ENCODE measurements around the gene SACM1L. TPM values are rescaled to one million over a fixed set of nuclear protein-coding genes. Genes with fewer than 3 reads are reported as not detected.
A peak's percentile ranks its signal among the peaks of the same experiment; 100 is the strongest.

The SACM1L gene
- total and polyA plus RNA-seq, 2 donors (not counting 3 experiments of a cell fraction or from before 2014, with no cell fraction given) = 11.9 to 39.9 TPM

DNA sequence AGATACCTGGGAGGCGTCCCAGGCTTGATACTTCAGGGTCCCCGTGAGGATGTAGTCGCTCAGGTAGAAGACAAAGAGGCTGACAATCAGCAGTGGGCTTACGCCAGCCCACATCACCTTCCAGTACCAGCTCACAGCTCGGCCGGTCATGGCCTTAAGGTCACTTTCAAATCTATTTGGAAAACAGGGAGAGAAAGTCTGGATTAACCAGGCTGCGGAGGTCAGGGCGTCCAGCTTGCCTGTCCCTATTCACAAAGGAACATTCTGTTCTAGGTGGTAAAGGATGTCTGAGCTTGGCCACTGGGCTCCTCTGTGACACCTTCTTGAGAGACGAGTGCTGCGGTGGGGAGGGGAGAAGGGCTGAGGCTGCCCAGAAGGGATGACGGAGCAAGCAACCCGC lies 70.7 kb downstream of the SACM1L start:
- no peak for DNase-seq (ENCODE audit: low read depth, low spot score)
- CTCF ChIA-PET = interaction anchor here (1.2 to 3.6 kb wide), 7 partner anchors 10 to 319 kb away, joined by 3 to 22 read pairs (median 6); no protein-coding TSS in a partner anchor
- no TSS peak for BruUV-seq (replicated peaks)
- H3K9me1 ChIP-seq (replicated peaks; ENCODE audit: control insufficient read depth, extremely low read depth, insufficient read depth, low read length) = no peaks in the 10 kb centered on the region
- H4K20me1 ChIP-seq (replicated peaks; ENCODE audit: control insufficient read depth, extremely low read depth, insufficient read depth, low read length) = no peaks in the 10 kb centered on the region
- H3K4me1 ChIP-seq (ENCODE audit: control insufficient read depth, extremely low read depth, insufficient read depth, low read length) = no peaks in the 10 kb centered on the region
- no peak overlapping the region for H3K4me2 ChIP-seq (ENCODE audit: insufficient read depth, low read length)
- no peak overlapping the region for H3K9ac ChIP-seq (replicated peaks; ENCODE audit: extremely low read depth, insufficient read depth, low read length)
- TF ChIP-seq EZH2 (IDR thresholded peaks at IDR 0.05; ENCODE audit: borderline replicate concordance, low read depth, low read length, severe bottlenecking) (no peak), GATA2 (IDR thresholded peaks at IDR 0.05; ENCODE audit: insufficient read depth, insufficient read length, low read depth, low read length) (no peak), POLR2AphosphoS5 (IDR thresholded peaks at IDR 0.05; ENCODE audit: insufficient read depth, low read depth, low read length) (no peak)
- TF ChIP-seq, protein P1, sequence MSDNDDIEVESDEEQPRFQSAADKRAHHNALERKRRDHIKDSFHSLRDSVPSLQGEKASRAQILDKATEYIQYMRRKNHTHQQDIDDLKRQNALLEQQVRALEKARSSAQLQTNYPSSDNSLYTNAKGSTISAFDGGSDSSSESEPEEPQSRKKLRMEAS (IDR thresholded peaks at IDR 0.05; ENCODE audit: insufficient read depth, insufficient read length) = no peak
- H3K27ac ChIP-seq (ENCODE audit: insufficient read depth, low read depth, low read length) = no peak overlapping the region
- no peak for FAIRE-seq
- POLR2A ChIA-PET = no interaction called here
- H3K27me3 ChIP-seq (ENCODE audit: control insufficient read depth in 2 of 2, insufficient read depth in 2 of 2, low read length in 2 of 2) = no peaks in the 10 kb centered on the region
- H2AFZ ChIP-seq (ENCODE audit: low read depth, low read length) = no peak overlapping the region
- intact Hi-C loops (cut with micrococcal nuclease) = loop anchor here (2.0 kb wide), 1 partner anchor 81 kb away; no protein-coding TSS in a partner anchor
- dilution Hi-C loops (cut with MboI; ENCODE audit: extremely low pct_ligation_motif_present, low sequenced_read_pairs) = no loop called here
- H3K4me3 ChIP-seq (replicated peaks in 1 of 3; ENCODE audit: insufficient read depth in 1 of 3, low read depth in 1 of 3, low read length in 3 of 3) = no peak overlapping the region
- H3K36me3 ChIP-seq (ENCODE audit: control insufficient read depth in 2 of 2, extremely low read depth in 1 of 2, insufficient read depth in 2 of 2, low read length in 2 of 2) = no peaks in the 10 kb centered on the region
- H3K9me3 ChIP-seq (replicated peaks; ENCODE audit: control insufficient read depth, insufficient read depth, low read length) = no peaks in the 10 kb centered on the region
- H3K79me2 ChIP-seq (ENCODE audit: control insufficient read depth, insufficient read depth, low read length) = no peaks in the 10 kb centered on the region

DNA sequence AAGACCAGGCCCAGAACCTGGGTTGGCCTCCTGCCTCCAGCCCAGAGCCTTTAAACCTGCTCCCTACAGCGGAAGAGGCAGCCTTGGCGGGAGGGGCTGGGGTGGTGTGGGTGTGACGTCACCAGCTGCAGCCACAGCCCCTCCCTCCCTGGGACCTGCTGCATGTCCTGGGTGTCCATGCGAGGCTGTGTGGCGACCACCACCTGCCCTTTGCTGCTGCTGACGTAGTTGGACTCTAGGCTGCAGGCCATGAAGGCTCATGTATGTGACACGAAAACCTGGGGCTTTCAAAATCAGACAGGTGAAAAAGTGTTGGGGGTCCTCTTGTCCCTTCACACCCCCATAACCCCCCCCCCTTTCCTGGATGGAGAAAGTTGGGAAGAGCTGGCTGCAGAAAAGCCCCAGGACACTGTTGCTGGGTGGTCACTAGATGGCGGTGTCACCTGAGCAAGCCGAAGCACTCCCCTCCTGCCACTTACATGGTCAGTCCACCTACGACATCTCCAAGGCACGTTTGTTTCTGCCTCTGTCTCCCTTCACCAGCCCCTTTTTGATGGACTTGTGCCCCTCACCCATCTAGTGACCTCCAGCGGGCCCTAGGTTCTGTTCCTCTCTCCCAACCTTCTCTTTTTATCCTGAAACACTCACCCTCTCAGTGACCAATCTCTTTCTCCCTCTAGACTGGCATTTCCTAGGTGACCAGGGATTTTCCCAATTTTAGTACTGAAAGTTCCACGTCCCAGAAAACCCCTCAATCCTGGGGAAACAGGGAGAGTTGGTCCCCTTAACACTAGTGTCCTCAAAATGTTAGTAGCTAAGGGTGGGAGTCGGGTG lies 71.9 kb downstream of the SACM1L start:
- Histone ChIP-seq H3K9me1 (replicated peaks; ENCODE audit: control insufficient read depth, extremely low read depth, insufficient read depth, low read length) (no peaks in the 10 kb centered on the region), H3K27me3 (ENCODE audit: control insufficient read depth in 2 of 2, insufficient read depth in 2 of 2, low read length in 2 of 2) (no peaks in the 10 kb centered on the region), H3K79me2 (ENCODE audit: control insufficient read depth, insufficient read depth, low read length) (no peaks in the 10 kb centered on the region), H3K9ac (replicated peaks; ENCODE audit: extremely low read depth, insufficient read depth, low read length) (no peak overlapping the region), H3K4me3 (replicated peaks in 1 of 3; ENCODE audit: insufficient read depth in 1 of 3, low read depth in 1 of 3, low read length in 3 of 3) (no peak overlapping the region), H3K4me1 (ENCODE audit: control insufficient read depth, extremely low read depth, insufficient read depth, low read length) (no peaks in the 10 kb centered on the region), H3K36me3 (ENCODE audit: control insufficient read depth in 2 of 2, extremely low read depth in 1 of 2, insufficient read depth in 2 of 2, low read length in 2 of 2) (no peaks in the 10 kb centered on the region), H3K9me3 (replicated peaks; ENCODE audit: control insufficient read depth, insufficient read depth, low read length) (no peaks in the 10 kb centered on the region), H2AFZ (ENCODE audit: low read depth, low read length) (no peak overlapping the region), H4K20me1 (replicated peaks; ENCODE audit: control insufficient read depth, extremely low read depth, insufficient read depth, low read length) (no peaks in the 10 kb centered on the region), H3K4me2 (ENCODE audit: insufficient read depth, low read length) (no peak overlapping the region), H3K27ac (ENCODE audit: insufficient read depth, low read depth, low read length) (no peak overlapping the region)
- no TSS peak for BruUV-seq (replicated peaks)
- peak; percentile 82 for FAIRE-seq
- DNase-seq (ENCODE audit: low read depth, low spot score) = peak; percentile 48
- ChIA-PET CTCF (interaction anchor here (0.6 to 3.6 kb wide), 28 partner anchors 9 to 682 kb away, joined by 3 to 52 read pairs (median 4); partner anchors contain the start of genes CXCR6 and SLC6A20), POLR2A (no interaction called here)
- intact Hi-C loops (cut with micrococcal nuclease) (loop anchor here (1.0 to 2.0 kb wide), 5 partner anchors 71 to 317 kb away; no protein-coding TSS in a partner anchor), dilution Hi-C loops (cut with MboI; ENCODE audit: extremely low pct_ligation_motif_present, low sequenced_read_pairs) (no loop called here)
- TF ChIP-seq GATA2 (IDR thresholded peaks at IDR 0.05; ENCODE audit: insufficient read depth, insufficient read length, low read depth, low read length) = no peak
- TF ChIP-seq, protein P2, sequence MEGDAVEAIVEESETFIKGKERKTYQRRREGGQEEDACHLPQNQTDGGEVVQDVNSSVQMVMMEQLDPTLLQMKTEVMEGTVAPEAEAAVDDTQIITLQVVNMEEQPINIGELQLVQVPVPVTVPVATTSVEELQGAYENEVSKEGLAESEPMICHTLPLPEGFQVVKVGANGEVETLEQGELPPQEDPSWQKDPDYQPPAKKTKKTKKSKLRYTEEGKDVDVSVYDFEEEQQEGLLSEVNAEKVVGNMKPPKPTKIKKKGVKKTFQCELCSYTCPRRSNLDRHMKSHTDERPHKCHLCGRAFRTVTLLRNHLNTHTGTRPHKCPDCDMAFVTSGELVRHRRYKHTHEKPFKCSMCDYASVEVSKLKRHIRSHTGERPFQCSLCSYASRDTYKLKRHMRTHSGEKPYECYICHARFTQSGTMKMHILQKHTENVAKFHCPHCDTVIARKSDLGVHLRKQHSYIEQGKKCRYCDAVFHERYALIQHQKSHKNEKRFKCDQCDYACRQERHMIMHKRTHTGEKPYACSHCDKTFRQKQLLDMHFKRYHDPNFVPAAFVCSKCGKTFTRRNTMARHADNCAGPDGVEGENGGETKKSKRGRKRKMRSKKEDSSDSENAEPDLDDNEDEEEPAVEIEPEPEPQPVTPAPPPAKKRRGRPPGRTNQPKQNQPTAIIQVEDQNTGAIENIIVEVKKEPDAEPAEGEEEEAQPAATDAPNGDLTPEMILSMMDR (IDR thresholded peaks at IDR 0.05; ENCODE audit: extremely low read depth in 1 of 2, insufficient read depth in 1 of 2, low read depth in 1 of 2, low read length in 2 of 2) = peak; percentile 66 to 95

All from endothelial cell of umbilical vein (primary cell).